Measurements from ENCODE around the gene TIMM29. TPM values are rescaled to one million over a fixed set of nuclear protein-coding genes. Genes with fewer than 3 reads are reported as not detected.

The TIMM29 gene
- total and polyA plus RNA-seq, 2 of the 13 experiments (the other 11 are each of a cell fraction or from before 2014, with no cell fraction given), result 7.1 to 33.8 TPM

GRCh38 chr19:10894911-10895213 lies 33.7 kb upstream of the TIMM29 start:
- POLR2A ChIA-PET, result no interaction called here
- 95% methylated on average over 7 of the region's 7 CpGs for WGBS (ENCODE audit: low lambda C conversion rate)
- Histone ChIP-seq H3K9ac (ENCODE audit: insufficient read depth, low read depth, low read length) (no peak overlapping the region), H2AFZ (ENCODE audit: low read length) (no peak overlapping the region), H4K20me1 (ENCODE audit: insufficient read depth, low read length) (peaks cover 26% of the 10 kb centered on the region; the same call in 1 of the 2 replicates), H3K4me2 (ENCODE audit: low read depth, low read length) (no peak overlapping the region), H3K9me3 (ENCODE audit: low read length) (no peaks in the 10 kb centered on the region), H3K4me1 (ENCODE audit: insufficient read depth, low read length) (peaks cover 15% of the 10 kb centered on the region), H3K79me2 (ENCODE audit: insufficient read depth, low read length) (peaks cover 32% of the 10 kb centered on the region), H3K36me3 (replicated peaks in 1 of 2; ENCODE audit: control insufficient read depth in 1 of 2, insufficient read depth in 2 of 2, low read length in 2 of 2) (peaks cover 0 to 5% of the 10 kb centered on the region in 2 experiments; a peak in 3 of 5 replicates), H3K27ac (ENCODE audit: extremely low read length, insufficient read depth, low read length) (no peak overlapping the region), H3K27me3 (ENCODE audit: control insufficient read depth in 1 of 2, insufficient read depth in 2 of 2, low read length in 2 of 2) (no peaks in the 10 kb centered on the region), H3K4me3 (replicated peaks in 1 of 3; ENCODE audit: insufficient read depth in 1 of 3, low read depth in 2 of 3, low read length in 3 of 3) (no peak overlapping the region)
- FAIRE-seq (no peak), ATAC-seq (no peak), DNase-seq (ENCODE audit: low spot score) (no peak)
- no TSS peak for BruUV-seq (replicated peaks)
- in situ Hi-C loops (cut with HindIII; ENCODE audit: extremely low pct_ligation_motif_present, low pct_unique_long_range_greater_than_20kb) (no loop called here), intact Hi-C loops (cut with micrococcal nuclease; ENCODE audit: unreplicated experiment) (no loop called here)
- CTCF ChIA-PET (ENCODE audit: low intra/inter-chr PET ratio, low total read pairs), result no interaction called here
- TF ChIP-seq TRAFD1 (CRISPR knock-in tag; IDR thresholded peaks at IDR 0.05; ENCODE audit: borderline replicate concordance), result no peak
- no peak for TF ChIP-seq AFF4 (CRISPR knock-in tag; IDR thresholded peaks at IDR 0.05)
- TF ChIP-seq AKNA (CRISPR knock-in tag; IDR thresholded peaks at IDR 0.05; ENCODE audit: borderline replicate concordance), result no peak
- TF ChIP-seq ZNF691 (CRISPR knock-in tag; IDR thresholded peaks at IDR 0.05; ENCODE audit: borderline replicate concordance, low read depth), result no peak
- no peak for TF ChIP-seq MEIS1 (CRISPR knock-in tag; IDR thresholded peaks at IDR 0.05; ENCODE audit: borderline replicate concordance)
- TF ChIP-seq ZC3H4 (CRISPR knock-in tag; IDR thresholded peaks at IDR 0.05; ENCODE audit: borderline replicate concordance), result no peak
- no peak for TF ChIP-seq ZNF577 (CRISPR knock-in tag; IDR thresholded peaks at IDR 0.05; ENCODE audit: borderline replicate concordance, low read depth)
- no peak for TF ChIP-seq ZNF225 (CRISPR knock-in tag; IDR thresholded peaks at IDR 0.05)
- TF ChIP-seq ZNF501 (CRISPR knock-in tag; IDR thresholded peaks at IDR 0.05), result no peak
- no peak for TF ChIP-seq ZBTB20 (CRISPR knock-in tag; IDR thresholded peaks at IDR 0.05; ENCODE audit: borderline replicate concordance, low read depth)
- TF ChIP-seq FOXP1 (IDR thresholded peaks at IDR 0.05), result no peak
- no peak for TF ChIP-seq FOXP1 (CRISPR knock-in tag; IDR thresholded peaks at IDR 0.05)

Measured in HepG2 (cell line).